HFF-Myc (cell line): Measurements from ENCODE around the gene DMP1.

Experiments
- DNase-seq: peaks from one replicate; pipeline ENCODE4 v3.0.0-alpha.2; 2011; ENCODE audit warnings: low read depth; ENCODE audit errors: extremely low read depth
- H3K4me3 ChIP-seq: replicated peaks from 2 replicates; pipeline ENCODE4 v1.5.1; 2011; ENCODE audit warnings: low read depth, mild to moderate bottlenecking, control low read depth, low read length
- CTCF ChIP-seq: IDR thresholded peaks from 2 replicates; pipeline ENCODE4 v1.5.1; 2012; ENCODE audit warnings: mild to moderate bottlenecking, low read depth, low read length, control low read depth; ENCODE audit errors: missing control alignments

Gene DMP1

GRCh38 chr4:87649980-87650379, at the start of gene DMP1:
DMP1 (plus strand) TSS chr4:87650280; CDS start chr4:87656493, 6,213 bp downstream.
- no peak for TF ChIP-seq CTCF
- DNase-seq: no peak
- H3K4me3 ChIP-seq: no peak within 1 kb of the TSS

GRCh38 chr4:87601361-87601760, 48.7 kb upstream of the DMP1 start:
- no peak for DNase-seq
- no peak for TF ChIP-seq CTCF

GRCh38 chr4:87608229-87608628, 41.9 kb upstream of the DMP1 start, which contains the start of gene DSPP:
DSPP (plus strand) TSS chr4:87608529; CDS start chr4:87610909, 2,380 bp downstream.
- H3K4me3 ChIP-seq: no peak within 1 kb of the TSS
- no peak for DNase-seq
- TF ChIP-seq CTCF: no peak

More at GRCh38 chr4:87601361-87601760, 48.7 kb upstream of the DMP1 start:
- no peak overlapping the region for H3K4me3 ChIP-seq

- TF ChIP-seq CTCF: no peak
- no peak for DNase-seq
- H3K4me3 ChIP-seq: no peak overlapping the region
These were observed 35.7 kb upstream of the DMP1 start for GRCh38 chr4:87614292-87614890.

GRCh38 chr4:87616268-87616667, 33.8 kb upstream of the DMP1 start:
- TF ChIP-seq CTCF: no peak
- no peak overlapping the region for H3K4me3 ChIP-seq
- no peak for DNase-seq

GRCh38 chr4:87620086-87620485, 30.0 kb upstream of the DMP1 start:
- H3K4me3 ChIP-seq: no peak overlapping the region
- DNase-seq: no peak
- TF ChIP-seq CTCF: no peak

- no peak for DNase-seq
- TF ChIP-seq CTCF: no peak
- H3K4me3 ChIP-seq: no peak overlapping the region
These were observed 29.6 kb upstream of the DMP1 start for GRCh38 chr4:87620491-87620890.
